ENCODE data around the gene TMPRSS9. TPM values are rescaled to one million over a fixed set of nuclear protein-coding genes. Genes with fewer than 3 reads are reported as not detected.
"Not testable (repeated sequence)": the region's sequence is repeated elsewhere in the genome, so short reads cannot be mapped to it uniquely, and the experiment has no call there.

TMPRSS9 gene
- total and polyA plus RNA-seq, 8 donors = 0.09 to 0.84 (median 0.58) TPM

DNA sequence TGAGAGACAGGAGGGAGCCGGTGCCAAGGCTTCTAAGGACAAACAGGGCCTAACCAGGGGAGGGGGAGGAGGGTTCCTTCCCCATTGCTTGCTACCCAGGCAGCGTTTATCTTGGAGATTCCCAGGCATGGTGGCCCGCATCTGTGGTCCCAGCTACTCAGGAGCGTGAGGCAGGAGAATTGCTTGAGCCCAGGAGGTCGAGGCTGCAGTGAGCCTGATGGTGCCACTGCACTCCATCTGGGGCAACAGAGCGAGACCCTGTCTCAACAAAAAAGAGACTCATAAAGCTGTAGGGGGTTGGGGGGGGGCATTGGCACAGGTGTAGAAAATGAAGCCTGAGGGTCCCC, 55.9 kb downstream of the TMPRSS9 start:
- ATAC-seq (no peak), DNase-seq (no peak), FAIRE-seq (no peak)
- TF ChIP-seq, protein P1, sequence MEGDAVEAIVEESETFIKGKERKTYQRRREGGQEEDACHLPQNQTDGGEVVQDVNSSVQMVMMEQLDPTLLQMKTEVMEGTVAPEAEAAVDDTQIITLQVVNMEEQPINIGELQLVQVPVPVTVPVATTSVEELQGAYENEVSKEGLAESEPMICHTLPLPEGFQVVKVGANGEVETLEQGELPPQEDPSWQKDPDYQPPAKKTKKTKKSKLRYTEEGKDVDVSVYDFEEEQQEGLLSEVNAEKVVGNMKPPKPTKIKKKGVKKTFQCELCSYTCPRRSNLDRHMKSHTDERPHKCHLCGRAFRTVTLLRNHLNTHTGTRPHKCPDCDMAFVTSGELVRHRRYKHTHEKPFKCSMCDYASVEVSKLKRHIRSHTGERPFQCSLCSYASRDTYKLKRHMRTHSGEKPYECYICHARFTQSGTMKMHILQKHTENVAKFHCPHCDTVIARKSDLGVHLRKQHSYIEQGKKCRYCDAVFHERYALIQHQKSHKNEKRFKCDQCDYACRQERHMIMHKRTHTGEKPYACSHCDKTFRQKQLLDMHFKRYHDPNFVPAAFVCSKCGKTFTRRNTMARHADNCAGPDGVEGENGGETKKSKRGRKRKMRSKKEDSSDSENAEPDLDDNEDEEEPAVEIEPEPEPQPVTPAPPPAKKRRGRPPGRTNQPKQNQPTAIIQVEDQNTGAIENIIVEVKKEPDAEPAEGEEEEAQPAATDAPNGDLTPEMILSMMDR (IDR thresholded peaks at IDR 0.05) = no peak
- no peaks in the 10 kb centered on the region for H3K27me3 ChIP-seq
- no peak overlapping the region for H3K27ac ChIP-seq
- H3K9me3 ChIP-seq = no peaks in the 10 kb centered on the region
- 63 to 75% methylated on average over 5 to 6 of the region's 6 CpGs for WGBS, 2 donors
- no peaks in the 10 kb centered on the region for H3K4me1 ChIP-seq
- intact Hi-C loops (cut with DNase I) = no loop called here
- no peaks in the 10 kb centered on the region for H3K36me3 ChIP-seq
- no peak overlapping the region for H3K4me3 ChIP-seq

DNA sequence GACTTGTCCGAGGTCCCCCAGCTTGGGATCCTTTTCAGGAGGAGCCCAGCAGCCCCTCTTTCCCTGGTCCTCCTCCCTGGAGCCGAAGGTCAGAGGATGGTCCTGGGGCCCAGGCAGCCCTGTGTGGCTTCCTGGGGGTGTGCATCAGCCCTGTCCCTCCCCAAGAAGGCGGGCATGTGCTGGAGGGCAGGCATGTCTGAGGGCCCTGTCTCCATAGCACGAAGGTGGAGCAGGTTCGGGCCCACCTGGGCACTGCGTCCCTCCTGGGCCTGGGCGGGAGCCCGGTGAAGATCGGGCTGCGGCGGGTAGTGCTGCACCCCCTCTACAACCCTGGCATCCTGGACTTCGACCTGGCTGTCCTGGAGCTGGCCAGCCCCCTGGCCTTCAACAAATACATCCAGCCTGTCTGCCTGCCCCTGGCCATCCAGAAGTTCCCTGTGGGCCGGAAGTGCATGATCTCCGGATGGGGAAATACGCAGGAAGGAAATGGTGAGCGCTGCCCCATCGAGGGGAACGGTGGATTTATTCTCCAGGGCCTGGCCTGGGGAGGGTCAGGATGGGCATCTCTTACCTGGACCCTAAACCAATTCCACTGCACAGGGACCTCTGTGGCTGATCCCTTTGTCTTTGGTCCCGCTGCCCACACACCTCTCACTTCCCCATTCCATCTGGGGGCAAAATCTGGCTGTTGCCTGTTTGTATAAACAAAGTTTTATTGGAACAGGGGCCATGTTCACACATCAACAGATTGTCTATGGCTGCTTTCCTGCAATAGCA, 56.4 kb downstream of the TMPRSS9 start:
- peak in 3 of 4 donors; percentile 14 to 45 (median 24) for ATAC-seq
- Histone ChIP-seq H3K4me1 (no peaks in the 10 kb centered on the region), H3K9me3 (no peaks in the 10 kb centered on the region), H3K4me3 (no peak overlapping the region), H3K36me3 (no peaks in the 10 kb centered on the region), H3K27ac (no peak overlapping the region), H3K27me3 (no peaks in the 10 kb centered on the region)
- TF ChIP-seq, protein P1 (IDR thresholded peaks at IDR 0.05) = no peak
- intact Hi-C loops (cut with DNase I) = no loop called here
- peak in 1 of 6 donors; percentile 48 for DNase-seq
- no peak for FAIRE-seq
- WGBS, 2 donors = 85 to 86% methylated on average over 18 to 19 of the region's 19 CpGs

DNA sequence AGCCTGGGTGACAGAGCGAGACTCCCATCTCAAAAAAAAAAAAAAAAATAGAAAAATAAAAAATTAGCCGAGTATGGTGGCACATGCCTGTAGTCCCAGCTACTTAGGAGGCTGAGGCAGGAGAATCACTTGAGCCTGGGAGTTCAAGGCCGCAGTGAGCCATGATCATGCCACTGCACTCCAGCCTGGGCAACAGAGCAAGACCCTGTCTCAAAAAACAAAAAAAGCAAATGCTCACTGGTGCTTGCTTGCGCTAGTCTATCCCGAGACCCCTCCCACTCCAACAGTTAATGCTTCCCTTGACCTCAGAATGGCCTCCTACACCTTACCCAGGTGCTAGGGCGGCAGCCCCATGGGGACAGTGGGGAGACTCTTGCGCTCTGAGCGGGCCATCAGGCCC, 57.4 kb downstream of the TMPRSS9 start:
- H3K27ac ChIP-seq; H3K9me3 ChIP-seq; ATAC-seq; H3K36me3 ChIP-seq; intact Hi-C loops (cut with DNase I); H3K4me1 ChIP-seq; H3K27me3 ChIP-seq; FAIRE-seq; H3K4me3 ChIP-seq; DNase-seq: not testable (repeated sequence)
- 96 to 99% methylated on average over 8 of the region's 8 CpGs for WGBS, 2 donors

DNA sequence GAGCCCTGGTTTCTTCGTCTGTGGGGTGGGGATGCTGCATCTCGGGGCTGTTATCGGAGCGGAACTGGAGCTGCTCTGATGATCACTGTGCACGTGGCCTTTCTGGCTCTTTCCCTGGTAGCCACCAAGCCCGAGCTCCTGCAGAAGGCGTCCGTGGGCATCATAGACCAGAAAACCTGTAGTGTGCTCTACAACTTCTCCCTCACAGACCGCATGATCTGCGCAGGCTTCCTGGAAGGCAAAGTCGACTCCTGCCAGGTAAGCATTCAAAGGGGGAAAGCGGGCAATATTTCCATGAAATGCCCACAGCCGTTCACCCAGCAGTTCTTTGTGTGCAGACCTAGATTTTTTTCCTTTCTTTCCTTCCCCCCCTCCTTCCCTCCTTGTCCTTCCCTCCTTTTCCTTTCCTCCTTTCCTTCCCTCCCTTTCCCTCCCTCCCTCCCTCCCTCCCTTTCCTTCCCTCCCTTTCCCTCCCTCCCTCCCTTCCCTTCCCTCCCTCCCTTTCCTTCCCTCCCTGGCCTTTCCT, 57.9 kb downstream of the TMPRSS9 start:
- Histone ChIP-seq H3K9me3 (no peaks in the 10 kb centered on the region), H3K27me3 (no peaks in the 10 kb centered on the region), H3K4me1 (peaks cover 0 to 3% (median 1%) of the 10 kb centered on the region in 3 donors), H3K4me3 (no peak overlapping the region), H3K36me3 (no peaks in the 10 kb centered on the region), H3K27ac (no peak overlapping the region)
- no peak for ATAC-seq
- TF ChIP-seq, protein P1 (IDR thresholded peaks at IDR 0.05) = no peak
- DNase-seq = no peak
- no peak for FAIRE-seq
- 90 to 93% methylated on average over 13 of the region's 13 CpGs for WGBS, 2 donors
- intact Hi-C loops (cut with DNase I) = no loop called here

DNA sequence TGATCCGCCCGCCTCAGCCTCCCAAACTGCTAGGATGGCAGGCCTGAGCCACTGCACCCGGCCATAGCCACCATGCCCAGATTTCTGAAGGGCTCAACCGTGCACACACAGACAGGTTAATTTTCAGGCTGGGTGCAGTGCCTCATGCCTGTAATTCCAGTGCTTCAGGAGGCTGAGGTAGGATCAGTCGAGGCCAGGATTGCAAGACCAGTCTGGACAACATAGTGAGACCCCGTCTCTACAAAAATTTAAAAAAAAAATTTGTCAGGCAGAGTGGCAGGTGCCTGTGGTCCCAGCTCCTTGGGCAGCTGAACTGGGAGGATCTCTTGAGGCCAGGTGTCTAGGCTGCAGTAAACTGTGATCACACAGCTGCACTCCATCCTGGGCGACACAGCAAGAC, 59.7 kb downstream of the TMPRSS9 start:
- no peak for ATAC-seq
- intact Hi-C loops (cut with DNase I) = no loop called here
- FAIRE-seq = no peak
- no peaks in the 10 kb centered on the region for H3K9me3 ChIP-seq
- peaks cover 0 to 12% (median 7%) of the 10 kb centered on the region in 3 donors for H3K4me1 ChIP-seq
- H3K36me3 ChIP-seq = no peaks in the 10 kb centered on the region
- no peak overlapping the region for H3K4me3 ChIP-seq
- 91 to 96% methylated on average over 7 of the region's 7 CpGs for WGBS, 2 donors
- TF ChIP-seq, protein P1 (IDR thresholded peaks at IDR 0.05) = no peak
- no peak overlapping the region for H3K27ac ChIP-seq
- no peak for DNase-seq
- H3K27me3 ChIP-seq = no peaks in the 10 kb centered on the region

Measured in pancreas (tissue), 10 donors.